Heart left ventricle (tissue), 13 donors: ENCODE data around the gene ARHGAP29.

Experiments
- POLR2A ChIP-seq, 2 donors: fragments of 450-650 bp; IDR thresholded peaks; one replicate each; pipeline ENCODE4 v1.6.1; 2017; ENCODE audit warnings: antibody characterized with exemption in 2 of 2, mild to moderate bottlenecking in 2 of 2, moderate library complexity in 2 of 2
- TF ChIP-seq, protein P1 (sequence below), 12 donors: fragments of 200-600 bp; sonication (generic) in 4 of 12; IDR thresholded peaks; one replicate each; pipeline versions ENCODE4 v1.5.0 to v1.8.0; 2018 to 2022; ENCODE audit warnings: antibody characterized with exemption in 12 of 12, mild to moderate bottlenecking in 5 of 12
- donor health status: ischemic (EF 13 %, LVEDD 7.1; RV severe dilation, severe dysfunction).
- donor health status: DM: no; HTN: yes; CAD: no.
- donor health status: DM: no; HTN: no; CAD: no.
- donor health status: ischemic (EF 25% LVEDD 6.9; RV normal size, moderate dysfunction).
- donor health status: ischemic (EF 25% LVEDD 5.7; RV mildly dilated, moderate dysfunction).
- donor health status: ischemic (EF 35%, LVEDD 5.7; RV mildly dilated, moderate dysfunction).
- donor health status: nonischemic (EF 11% LVEDD 7.7; RV severe dilation, severe dysfunction).
- donor health status: DM: yes; HTN: yes; CAD: no.
- donor health status: PGD.
- donor health status: ischemic (EF 29% LVEDD 5.4; RV normal size, mild dysfunction).
- donor health status: nonischemic (EF 23%, LVEDD 6.1; RV moderate dilation, normal function).

DNA sequence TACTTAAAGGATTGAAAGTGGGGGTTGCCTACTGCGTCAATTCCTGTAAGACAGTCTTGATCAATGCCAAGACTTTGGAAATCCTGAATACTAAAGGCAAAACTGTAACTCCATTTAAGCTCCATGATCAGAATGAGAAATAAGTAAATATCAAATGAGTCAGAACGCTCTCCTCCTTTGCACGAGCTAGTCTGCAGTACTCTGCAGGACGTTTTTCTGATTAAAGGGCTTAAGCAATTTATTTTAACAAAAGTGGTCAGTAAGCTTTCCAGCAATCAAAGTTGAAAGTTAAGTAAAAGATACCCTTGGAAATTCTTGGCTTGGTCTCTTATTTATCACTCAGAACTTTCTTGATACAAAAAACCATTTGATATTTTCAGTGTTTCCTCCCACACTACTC, 35.7 kb upstream of the ARHGAP29 start:
- no peak for TF ChIP-seq POLR2A (IDR thresholded peaks at IDR 0.05)
- TF ChIP-seq, protein P1, sequence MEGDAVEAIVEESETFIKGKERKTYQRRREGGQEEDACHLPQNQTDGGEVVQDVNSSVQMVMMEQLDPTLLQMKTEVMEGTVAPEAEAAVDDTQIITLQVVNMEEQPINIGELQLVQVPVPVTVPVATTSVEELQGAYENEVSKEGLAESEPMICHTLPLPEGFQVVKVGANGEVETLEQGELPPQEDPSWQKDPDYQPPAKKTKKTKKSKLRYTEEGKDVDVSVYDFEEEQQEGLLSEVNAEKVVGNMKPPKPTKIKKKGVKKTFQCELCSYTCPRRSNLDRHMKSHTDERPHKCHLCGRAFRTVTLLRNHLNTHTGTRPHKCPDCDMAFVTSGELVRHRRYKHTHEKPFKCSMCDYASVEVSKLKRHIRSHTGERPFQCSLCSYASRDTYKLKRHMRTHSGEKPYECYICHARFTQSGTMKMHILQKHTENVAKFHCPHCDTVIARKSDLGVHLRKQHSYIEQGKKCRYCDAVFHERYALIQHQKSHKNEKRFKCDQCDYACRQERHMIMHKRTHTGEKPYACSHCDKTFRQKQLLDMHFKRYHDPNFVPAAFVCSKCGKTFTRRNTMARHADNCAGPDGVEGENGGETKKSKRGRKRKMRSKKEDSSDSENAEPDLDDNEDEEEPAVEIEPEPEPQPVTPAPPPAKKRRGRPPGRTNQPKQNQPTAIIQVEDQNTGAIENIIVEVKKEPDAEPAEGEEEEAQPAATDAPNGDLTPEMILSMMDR (IDR thresholded peaks at IDR 0.05) = no peak
